ENCODE results near the gene SERPINA3.
"Not testable (repeated sequence)": the region's sequence is repeated elsewhere in the genome, so short reads cannot be mapped to it uniquely, and the experiment has no call there.

The SERPINA3 gene

GRCh38 chr14:94584591-94585280 lies 27.5 kb upstream of the SERPINA3 start:
- no peak for ATAC-seq

GRCh38 chr14:94586635-94587034 lies 25.6 kb upstream of the SERPINA3 start:
- ATAC-seq: no peak

GRCh38 chr14:94588311-94588710 lies 23.9 kb upstream of the SERPINA3 start:
- no peak for ATAC-seq

- ATAC-seq: no peak
Measured at GRCh38 chr14:94591073-94591472, 21.1 kb upstream of the SERPINA3 start.

GRCh38 chr14:94591871-94592270 lies 20.3 kb upstream of the SERPINA3 start:
- ATAC-seq: no peak

GRCh38 chr14:94592457-94592856 lies 19.7 kb upstream of the SERPINA3 start:
- ATAC-seq: no peak

GRCh38 chr14:94593376-94593748 lies 18.8 kb upstream of the SERPINA3 start:
- no peak for ATAC-seq

GRCh38 chr14:94593749-94594431 lies 18.3 kb upstream of the SERPINA3 start:
- no peak for ATAC-seq

- ATAC-seq: no peak
Measured at GRCh38 chr14:94594441-94594840, 17.8 kb upstream of the SERPINA3 start.

- no peak for ATAC-seq
Measured at GRCh38 chr14:94595912-94596311, 16.3 kb upstream of the SERPINA3 start.

- ATAC-seq: no peak
Measured at GRCh38 chr14:94596361-94596760, 15.8 kb upstream of the SERPINA3 start.

GRCh38 chr14:94597788-94598187 lies 14.4 kb upstream of the SERPINA3 start:
- ATAC-seq: no peak

- ATAC-seq: no peak
Measured at GRCh38 chr14:94598506-94598815, 13.7 kb upstream of the SERPINA3 start.

GRCh38 chr14:94598816-94599655 lies 13.2 kb upstream of the SERPINA3 start:
- no peak for ATAC-seq

GRCh38 chr14:94599656-94600004 lies 12.6 kb upstream of the SERPINA3 start:
- ATAC-seq: no peak

GRCh38 chr14:94600148-94600545 lies 12.0 kb upstream of the SERPINA3 start:
- ATAC-seq: no peak

- no peak for ATAC-seq
Measured at GRCh38 chr14:94601884-94602391, 10.3 kb upstream of the SERPINA3 start.

- no peak for ATAC-seq
Measured at GRCh38 chr14:94602722-94603121, 9.5 kb upstream of the SERPINA3 start.

- ATAC-seq: no peak
Measured at GRCh38 chr14:94605361-94605760, 6.8 kb upstream of the SERPINA3 start.

- not testable (repeated sequence) for ATAC-seq
Measured at GRCh38 chr14:94608966-94609365, 3.2 kb upstream of the SERPINA3 start.

GRCh38 chr14:94611179-94611578 lies 1.0 kb upstream of the SERPINA3 start:
- ATAC-seq: no peak

- ATAC-seq: no peak
Measured at GRCh38 chr14:94612580-94613554, 676 bp downstream of the SERPINA3 start.

Data from activated CD4-positive, CD25-positive, alpha-beta regulatory T cell treated with anti-CD3 and anti-CD28 coated beads, Interleukin-2, amount 50 U/mL, for 24 hours (primary cell).